ENCODE measurements around the gene PHF5A. TPM values are rescaled to one million over a fixed set of nuclear protein-coding genes. Genes with fewer than 3 reads are reported as not detected.
A peak's percentile ranks its signal among the peaks of the same experiment; 100 is the strongest.

The PHF5A gene
- total RNA-seq, 1 experiment from 2014 or later = 62.9 TPM

GRCh38 chr22:41471568-41471967, 3.1 kb upstream of the PHF5A start:
- H3F3A ChIP-seq (ENCODE audit: insufficient read depth, low read depth) = peaks cover 12% of the 10 kb centered on the region; the same call in 1 of the 2 replicates
- no peak overlapping the region for H3K4me2 ChIP-seq
- no peak for DNase-seq
- H3K4me1 ChIP-seq (replicated peaks; ENCODE audit: insufficient read depth) = peaks cover 25% of the 10 kb centered on the region
- ChIA-PET POLR2A (ENCODE audit: unreplicated experiment) (no interaction called here), CTCF (no interaction called here)
- H3K79me2 ChIP-seq (ENCODE audit: low read depth) = peaks cover 92% of the 10 kb centered on the region
- intact Hi-C loops (cut with micrococcal nuclease; ENCODE audit: unreplicated experiment) = no loop called here
- no peaks in the 10 kb centered on the region for H3K9me2 ChIP-seq (ENCODE audit: insufficient read depth)
- peaks cover 25% of the 10 kb centered on the region for H3K36me3 ChIP-seq (ENCODE audit: low read depth)
- H3K9me3 ChIP-seq (ENCODE audit: insufficient read depth, low read depth) = no peaks in the 10 kb centered on the region
- no peaks in the 10 kb centered on the region for H3K27me3 ChIP-seq (ENCODE audit: insufficient read depth, low read depth)
- no peak for TF ChIP-seq EZH2 (IDR thresholded peaks at IDR 0.05; ENCODE audit: low read depth)
- TF ChIP-seq, protein P1, sequence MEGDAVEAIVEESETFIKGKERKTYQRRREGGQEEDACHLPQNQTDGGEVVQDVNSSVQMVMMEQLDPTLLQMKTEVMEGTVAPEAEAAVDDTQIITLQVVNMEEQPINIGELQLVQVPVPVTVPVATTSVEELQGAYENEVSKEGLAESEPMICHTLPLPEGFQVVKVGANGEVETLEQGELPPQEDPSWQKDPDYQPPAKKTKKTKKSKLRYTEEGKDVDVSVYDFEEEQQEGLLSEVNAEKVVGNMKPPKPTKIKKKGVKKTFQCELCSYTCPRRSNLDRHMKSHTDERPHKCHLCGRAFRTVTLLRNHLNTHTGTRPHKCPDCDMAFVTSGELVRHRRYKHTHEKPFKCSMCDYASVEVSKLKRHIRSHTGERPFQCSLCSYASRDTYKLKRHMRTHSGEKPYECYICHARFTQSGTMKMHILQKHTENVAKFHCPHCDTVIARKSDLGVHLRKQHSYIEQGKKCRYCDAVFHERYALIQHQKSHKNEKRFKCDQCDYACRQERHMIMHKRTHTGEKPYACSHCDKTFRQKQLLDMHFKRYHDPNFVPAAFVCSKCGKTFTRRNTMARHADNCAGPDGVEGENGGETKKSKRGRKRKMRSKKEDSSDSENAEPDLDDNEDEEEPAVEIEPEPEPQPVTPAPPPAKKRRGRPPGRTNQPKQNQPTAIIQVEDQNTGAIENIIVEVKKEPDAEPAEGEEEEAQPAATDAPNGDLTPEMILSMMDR (conservative IDR thresholded peaks at IDR 0.05) = no peak
- no peak overlapping the region for H3K27ac ChIP-seq
- H4K20me1 ChIP-seq (ENCODE audit: insufficient read depth) = peaks cover 30% of the 10 kb centered on the region
- BruUV-seq (replicated peaks) = no TSS peak
- no peak overlapping the region for H3K4me3 ChIP-seq
- no peak overlapping the region for H2AFZ ChIP-seq

- peak overlapping the region; percentile 96; the same call in 1 of the 2 replicates for H3K4me2 ChIP-seq
- BruUV-seq (replicated peaks) = no TSS peak
- no peaks in the 10 kb centered on the region for H3K9me2 ChIP-seq (ENCODE audit: insufficient read depth)
- H2AFZ ChIP-seq = no peak overlapping the region
- ChIA-PET CTCF (no interaction called here), POLR2A (ENCODE audit: unreplicated experiment) (no interaction called here)
- H3K4me3 ChIP-seq = no peak overlapping the region; the same call in 1 of the 2 replicates
- peaks cover 25% of the 10 kb centered on the region for H3K4me1 ChIP-seq (replicated peaks; ENCODE audit: insufficient read depth)
- intact Hi-C loops (cut with micrococcal nuclease; ENCODE audit: unreplicated experiment) = no loop called here
- H3K27me3 ChIP-seq (ENCODE audit: insufficient read depth, low read depth) = no peaks in the 10 kb centered on the region
- peaks cover 10% of the 10 kb centered on the region; the same call in 1 of the 2 replicates for H3F3A ChIP-seq (ENCODE audit: insufficient read depth, low read depth)
- H3K36me3 ChIP-seq (ENCODE audit: low read depth) = peaks cover 32% of the 10 kb centered on the region
- DNase-seq = no peak
- no peaks in the 10 kb centered on the region for H3K9me3 ChIP-seq (ENCODE audit: insufficient read depth, low read depth)
- TF ChIP-seq, protein P1 (conservative IDR thresholded peaks at IDR 0.05) = no peak
- no peak for TF ChIP-seq EZH2 (IDR thresholded peaks at IDR 0.05; ENCODE audit: low read depth)
- H3K27ac ChIP-seq = no peak overlapping the region
- peaks cover 92% of the 10 kb centered on the region for H3K79me2 ChIP-seq (ENCODE audit: low read depth)
- peaks cover 23% of the 10 kb centered on the region for H4K20me1 ChIP-seq (ENCODE audit: insufficient read depth)
Observed at GRCh38 chr22:41470886-41471285, 2.4 kb upstream of the PHF5A start.

DNA sequence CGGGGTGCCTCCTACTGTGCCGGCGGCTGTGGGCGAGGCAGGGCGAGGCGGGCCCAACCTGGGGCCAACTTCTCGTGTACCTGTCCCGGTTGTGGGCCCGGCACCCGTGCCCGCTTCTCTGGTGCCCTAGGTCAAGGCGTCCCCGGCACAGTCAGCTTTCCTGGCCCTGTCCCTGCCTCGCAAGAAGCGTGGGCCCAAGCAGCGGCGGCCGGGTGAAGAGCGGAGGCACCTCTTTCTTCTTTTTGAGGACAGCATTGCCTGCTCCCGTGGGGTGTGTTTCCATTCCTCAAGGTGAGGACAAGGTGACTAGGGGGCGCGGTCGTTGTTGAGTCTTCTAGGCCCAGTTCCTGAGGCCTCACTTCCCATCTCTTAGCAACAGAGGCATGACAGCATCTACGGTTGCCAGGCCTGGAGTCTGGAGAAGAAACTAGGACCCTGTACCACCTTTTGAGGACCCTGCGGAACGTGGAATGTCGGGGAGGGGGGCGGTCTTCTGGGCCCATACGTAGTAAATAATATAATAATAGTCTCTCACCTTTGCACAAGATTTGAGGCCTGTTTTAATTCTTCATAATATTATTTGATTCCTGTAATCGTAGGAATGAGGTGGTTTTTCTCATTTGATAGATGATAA, 843 bp upstream of the PHF5A start:
- peaks cover 38% of the 10 kb centered on the region for H3K36me3 ChIP-seq (ENCODE audit: low read depth)
- intact Hi-C loops (cut with micrococcal nuclease; ENCODE audit: unreplicated experiment) = loop anchor here (1.0 kb wide), 1 partner anchor 21 kb away; no protein-coding TSS in a partner anchor
- H3K9me2 ChIP-seq (ENCODE audit: insufficient read depth) = no peaks in the 10 kb centered on the region
- H3K4me1 ChIP-seq (replicated peaks; ENCODE audit: insufficient read depth) = peaks cover 25% of the 10 kb centered on the region
- ChIA-PET CTCF (interaction anchor here (1.3 kb wide), 1 partner anchor 48 kb away, joined by 4 read pairs; no protein-coding TSS in a partner anchor), POLR2A (ENCODE audit: unreplicated experiment) (interaction anchor here (0.5 to 1.5 kb wide), 4 partner anchors 21 to 299 kb away, joined by 4 to 15 read pairs (median 11); partner anchors contain the start of gene TOB2)
- H3K27me3 ChIP-seq (ENCODE audit: insufficient read depth, low read depth) = no peaks in the 10 kb centered on the region
- peaks cover 22% of the 10 kb centered on the region; the same call in 1 of the 2 replicates for H4K20me1 ChIP-seq (ENCODE audit: insufficient read depth)
- H3K4me3 ChIP-seq = peak overlapping the region; percentile 84
- no TSS peak for BruUV-seq (replicated peaks)
- H2AFZ ChIP-seq = peak overlapping the region; percentile 83
- peak overlapping the region; percentile 78 for H3K27ac ChIP-seq
- peaks cover 20% of the 10 kb centered on the region; the same call in 1 of the 2 replicates for H3F3A ChIP-seq (ENCODE audit: insufficient read depth, low read depth)
- H3K79me2 ChIP-seq (ENCODE audit: low read depth) = peaks cover 92% of the 10 kb centered on the region
- H3K4me2 ChIP-seq = peak overlapping the region; percentile 96
- DNase-seq = peak in 1 of 2 experiments; percentile 52
- H3K9me3 ChIP-seq (ENCODE audit: insufficient read depth, low read depth) = no peaks in the 10 kb centered on the region
- no peak for TF ChIP-seq EZH2 (IDR thresholded peaks at IDR 0.05; ENCODE audit: low read depth)
- TF ChIP-seq, protein P1 (conservative IDR thresholded peaks at IDR 0.05) = no peak

All from PC-9 (cell line).